Epithelial cell of esophagus (primary cell): ENCODE results near the gene CFAP100.

ENCODE experiments used
- DNase-seq: peaks from one replicate; pipeline ENCODE4 v3.0.0; 2010; ENCODE audit warnings: low read depth
- H3K4me3 ChIP-seq: 2 replicates; pipeline ENCODE4 v1.5.1; 2011; ENCODE audit warnings: mild to moderate bottlenecking, low read length, control low read depth
- CTCF ChIP-seq: IDR thresholded peaks from 2 replicates; pipeline ENCODE4 v1.5.1; 2011; ENCODE audit warnings: low read depth, mild to moderate bottlenecking, low read length, control low read depth, inconsistent platforms; ENCODE audit not compliant: insufficient read depth; ENCODE audit errors: missing control alignments

CFAP100 gene

DNA sequence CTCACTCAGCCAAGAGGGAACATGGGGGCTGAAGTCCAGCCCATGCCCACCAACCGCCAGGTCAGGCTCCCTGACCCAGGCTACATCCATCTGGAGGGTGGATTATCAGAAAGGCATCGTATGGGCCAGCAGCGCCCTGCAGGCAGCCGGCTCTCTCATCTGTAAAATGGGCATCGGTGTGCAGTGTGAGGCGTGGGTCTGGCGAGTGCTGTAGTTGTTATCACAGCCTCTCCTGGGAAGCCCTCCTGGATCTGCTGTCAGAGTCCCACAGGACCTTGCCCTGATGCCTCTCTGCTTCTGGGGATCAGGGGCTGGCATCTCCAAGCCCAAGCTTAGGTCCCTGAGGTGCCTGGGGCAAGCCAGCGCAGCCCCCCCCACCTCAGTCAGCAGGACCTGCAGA, 27.4 kb downstream of the CFAP100 start:
- no peak overlapping the region for H3K4me3 ChIP-seq
- TF ChIP-seq CTCF = no peak
- DNase-seq = no peak

DNA sequence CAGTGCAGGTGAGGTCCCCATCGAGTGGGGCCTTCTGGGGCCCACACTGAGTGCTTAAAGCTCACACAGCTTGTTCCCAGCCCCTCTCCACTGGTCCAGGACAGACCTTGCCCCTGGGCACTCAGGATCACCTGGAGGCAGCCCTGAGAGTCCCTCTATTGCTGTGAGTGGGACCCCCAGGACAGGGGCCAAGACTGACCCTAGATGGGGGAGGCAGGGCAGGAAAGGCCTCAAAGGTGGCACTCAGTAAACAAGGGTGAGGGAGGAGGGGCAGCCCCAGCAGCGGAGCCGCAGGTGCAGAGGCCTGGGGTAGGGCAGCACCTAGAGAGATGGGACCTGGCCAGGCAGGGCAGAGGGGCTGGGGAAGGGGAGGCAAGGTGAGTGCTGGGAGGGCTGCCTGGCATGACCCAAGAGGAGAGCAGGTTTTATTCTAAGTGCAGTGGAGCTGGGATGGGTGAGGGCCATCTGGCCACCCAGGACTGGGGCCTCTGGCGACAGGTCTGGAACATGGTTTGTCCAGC, 27.9 kb downstream of the CFAP100 start:
- no peak for TF ChIP-seq CTCF
- DNase-seq = no peak
- H3K4me3 ChIP-seq = no peak overlapping the region

DNA sequence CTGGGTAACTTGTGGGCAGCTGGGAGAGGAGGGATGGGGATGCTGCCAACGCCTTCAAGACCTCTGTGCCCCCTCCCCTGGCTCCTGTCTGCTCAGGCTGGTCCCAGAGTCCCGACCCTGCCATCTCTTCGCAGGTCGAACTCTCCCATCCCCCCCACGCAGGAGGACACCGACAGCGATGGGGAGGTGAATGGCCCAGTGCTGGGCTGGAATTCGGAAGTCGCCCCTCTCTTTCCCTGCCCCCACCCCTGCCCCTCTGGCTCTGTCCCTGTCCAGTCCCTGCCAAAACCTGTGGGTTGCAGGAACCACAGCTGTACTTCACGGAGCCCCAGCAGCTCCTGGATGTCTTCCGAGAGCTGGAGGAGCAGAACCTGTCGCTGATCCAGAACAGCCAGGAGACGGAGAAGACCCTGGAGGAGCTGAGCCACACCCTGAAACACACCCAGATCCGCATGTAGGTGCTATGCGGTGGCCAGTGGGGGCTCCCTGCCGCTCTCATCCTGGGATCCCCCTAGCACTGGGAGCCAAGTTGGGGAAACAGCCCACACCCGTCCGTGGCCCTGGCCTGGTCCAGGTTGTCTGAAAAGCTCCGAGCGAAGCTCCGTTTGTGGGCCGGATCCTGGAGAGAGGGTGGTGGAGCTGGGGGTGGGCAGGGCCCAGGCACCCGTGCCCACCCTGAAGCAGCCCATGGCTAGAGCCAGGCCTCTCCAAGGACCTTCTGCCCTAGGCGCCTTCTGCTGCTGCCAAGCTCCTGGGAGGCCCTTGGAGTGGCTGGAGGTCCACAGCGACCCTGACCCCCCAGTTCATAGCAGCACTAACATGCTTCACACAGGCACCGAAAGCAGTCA, 28.7 kb downstream of the CFAP100 start:
- no peak overlapping the region for H3K4me3 ChIP-seq
- DNase-seq = no peak
- no peak for TF ChIP-seq CTCF

DNA sequence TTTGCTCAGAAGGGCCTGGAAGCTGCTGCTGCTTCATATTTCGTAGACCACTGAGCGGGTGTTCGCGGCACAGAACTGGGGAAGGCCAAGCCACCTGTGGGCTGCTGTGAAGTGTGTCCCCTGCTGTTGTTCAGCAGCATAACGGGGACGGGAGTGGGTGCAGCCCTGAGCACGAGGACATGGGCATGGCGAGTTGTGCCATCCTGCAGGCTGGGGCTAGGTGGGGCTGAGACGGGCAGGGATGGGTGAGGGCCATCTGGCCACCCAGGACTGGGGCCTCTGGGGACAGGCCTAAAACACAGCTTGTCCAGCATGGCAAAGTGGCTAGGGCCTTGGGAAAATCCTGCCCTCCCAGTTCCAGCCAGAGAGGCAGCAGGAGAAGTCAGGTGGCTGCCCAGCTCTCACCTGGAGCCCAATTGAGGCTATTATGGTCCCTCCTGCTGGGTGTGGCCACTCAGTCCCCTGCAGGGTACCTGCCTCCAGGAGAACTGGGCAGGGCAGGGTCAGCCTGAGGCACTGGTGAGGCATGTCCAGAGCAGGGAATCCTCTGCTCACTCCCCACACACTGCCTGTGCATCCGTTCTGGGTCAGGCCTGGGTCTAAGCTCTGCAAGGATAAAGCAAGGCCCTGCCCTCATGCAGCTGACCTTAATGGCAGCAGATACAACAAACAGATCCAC, 29.5 kb downstream of the CFAP100 start:
- TF ChIP-seq CTCF = no peak
- no peak for DNase-seq
- no peak overlapping the region for H3K4me3 ChIP-seq

DNA sequence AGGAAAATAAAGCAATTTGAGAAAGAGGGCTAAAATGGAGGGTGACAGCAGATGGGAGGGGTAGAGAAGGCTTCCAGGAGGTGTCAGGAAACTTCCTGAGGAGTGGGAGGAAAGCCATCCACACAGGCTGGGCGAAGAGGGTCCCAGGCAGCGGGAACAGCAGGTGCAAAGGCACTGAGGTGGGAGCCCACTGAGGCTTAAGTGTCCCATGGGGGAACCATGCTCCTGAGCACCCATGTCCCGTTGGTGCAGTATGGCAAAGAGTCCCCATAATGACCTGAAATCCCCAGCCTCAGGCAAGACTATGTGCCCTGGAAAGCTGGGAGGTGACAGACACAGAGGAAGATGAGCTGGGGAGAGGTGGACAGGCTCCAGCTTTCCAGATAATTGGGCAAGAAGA, 30.0 kb downstream of the CFAP100 start:
- no peak for DNase-seq
- H3K4me3 ChIP-seq = no peak overlapping the region
- TF ChIP-seq CTCF = no peak

- TF ChIP-seq CTCF = no peak
- no peak overlapping the region for H3K4me3 ChIP-seq
- DNase-seq = no peak
Observed at GRCh38 chr3:126431103-126431534, 36.4 kb downstream of the CFAP100 start.
